H9 (cell line): Measurements from ENCODE around the gene ECE2. TPM values are rescaled to one million over a fixed set of nuclear protein-coding genes. Genes with fewer than 3 reads are reported as not detected.

Experiments
- DNase-seq: peaks from one replicate; pipeline ENCODE4 v3.0.0-alpha.2; 2017
- H2AFZ ChIP-seq: one replicate; pipeline ENCODE4 v1.6.1; 2013; ENCODE audit warnings: mild to moderate bottlenecking, low read length, control low read depth, moderate library complexity
- H2AK5ac ChIP-seq: 2 replicates; pipeline ENCODE4 v1.6.1; 2013; ENCODE audit warnings: low read length, control low read depth, mixed read lengths; ENCODE audit not compliant: insufficient read length
- H2BK120ac ChIP-seq: one replicate; pipeline ENCODE4 v1.6.1; 2013; ENCODE audit warnings: low read depth, mild to moderate bottlenecking, low read length, control low read depth, inconsistent platforms; ENCODE audit not compliant: poor library complexity, severe bottlenecking
- H2BK12ac ChIP-seq: 2 replicates; pipeline ENCODE4 v1.6.1; 2013; ENCODE audit warnings: low read length, control low read depth, mixed read lengths, low read depth; ENCODE audit not compliant: insufficient read length
- H2BK15ac ChIP-seq: 2 replicates; pipeline ENCODE4 v1.6.1; 2013; ENCODE audit warnings: low read depth, low read length, control low read depth
- H2BK20ac ChIP-seq: one replicate; pipeline ENCODE4 v1.6.1; 2013; ENCODE audit warnings: low read depth, mild to moderate bottlenecking, low read length, control low read depth, inconsistent platforms; ENCODE audit not compliant: poor library complexity, severe bottlenecking
- H2BK5ac ChIP-seq: 2 replicates; pipeline ENCODE4 v1.6.1; 2013; ENCODE audit warnings: low read length, control low read depth, mixed read lengths; ENCODE audit not compliant: insufficient read length
- H3K14ac ChIP-seq: 2 replicates; pipeline ENCODE4 v1.6.1; 2013; ENCODE audit warnings: low read length, control low read depth; ENCODE audit not compliant: insufficient read depth
- H3K18ac ChIP-seq: 2 replicates; pipeline ENCODE4 v1.6.1; 2013; ENCODE audit warnings: low read depth, mild to moderate bottlenecking, mixed read lengths, low read length, control low read depth; ENCODE audit not compliant: insufficient read length
- H3K23ac ChIP-seq: 2 replicates; pipeline ENCODE4 v1.6.1; 2013; ENCODE audit warnings: low read length, control low read depth, mixed read lengths, low read depth; ENCODE audit not compliant: insufficient read length
- H3K23me2 ChIP-seq: 2 replicates; pipeline ENCODE4 v1.6.1; 2013; ENCODE audit warnings: low read depth, mild to moderate bottlenecking, mixed read lengths, low read length, control low read depth; ENCODE audit not compliant: insufficient read length, poor library complexity, severe bottlenecking
- H3K27ac ChIP-seq: 2 replicates; pipeline ENCODE4 v1.5.1; 2013; ENCODE audit warnings: low read length, control low read depth, mixed read lengths, low read depth; ENCODE audit not compliant: insufficient read length
- H3K27me3 ChIP-seq: 2 replicates; pipeline ENCODE4 v1.6.1; 2013; ENCODE audit warnings: low read length, control low read depth, inconsistent platforms; ENCODE audit not compliant: insufficient read depth
- H3K4ac ChIP-seq: 2 replicates; pipeline ENCODE4 v1.6.1; 2013; ENCODE audit warnings: low read depth, mild to moderate bottlenecking, control low read depth, inconsistent platforms, low read length, moderate library complexity
- H3K4me1 ChIP-seq: 2 replicates; pipeline ENCODE4 v1.6.1; 2013; ENCODE audit warnings: low read length, control low read depth, inconsistent platforms; ENCODE audit not compliant: insufficient read depth
- H3K4me2 ChIP-seq: 2 replicates; pipeline ENCODE4 v1.6.1; 2013; ENCODE audit warnings: low read length, control low read depth, mixed read lengths; ENCODE audit not compliant: insufficient read length, insufficient read depth
- H3K56ac ChIP-seq: 2 replicates; pipeline ENCODE4 v1.6.1; 2013; ENCODE audit warnings: low read depth, mild to moderate bottlenecking, mixed read lengths, low read length, control low read depth; ENCODE audit not compliant: insufficient read length
- H3K79me1 ChIP-seq: 2 replicates; pipeline ENCODE4 v1.6.1; 2013; ENCODE audit warnings: low read depth, mild to moderate bottlenecking, moderate library complexity, low read length, control low read depth, inconsistent platforms; ENCODE audit not compliant: insufficient read depth, poor library complexity, severe bottlenecking
- H3K79me2 ChIP-seq: 2 replicates; pipeline ENCODE4 v1.6.1; 2013; ENCODE audit warnings: low read length, control low read depth, inconsistent platforms; ENCODE audit not compliant: insufficient read depth
- H3K9ac ChIP-seq: 2 replicates; pipeline ENCODE4 v1.6.1; 2013; ENCODE audit warnings: low read length, control low read depth, mixed read lengths; ENCODE audit not compliant: insufficient read length; ENCODE audit errors: extremely low read depth
- H3K9me3 ChIP-seq: one replicate; pipeline ENCODE4 v1.6.1; 2013; ENCODE audit warnings: low read depth, low read length, inconsistent platforms; ENCODE audit not compliant: control insufficient read depth
- H3T11ph ChIP-seq: one replicate; pipeline ENCODE4 v1.6.1; 2013; ENCODE audit warnings: mild to moderate bottlenecking, low read length, control low read depth, inconsistent platforms
- H4K20me1 ChIP-seq: one replicate; pipeline ENCODE4 v1.6.1; 2013; ENCODE audit not compliant: control insufficient read depth, insufficient read length, insufficient read depth
- H4K5ac ChIP-seq: 2 replicates; pipeline ENCODE4 v1.6.1; 2013; ENCODE audit warnings: low read depth, mild to moderate bottlenecking, mixed read lengths, low read length, control low read depth; ENCODE audit not compliant: insufficient read length
- H4K8ac ChIP-seq: replicated peaks from 2 replicates; pipeline ENCODE4 v1.6.1; 2013; ENCODE audit warnings: low read length, control low read depth, mixed read lengths, low read depth; ENCODE audit not compliant: insufficient read length
- H4K91ac ChIP-seq: 2 replicates; pipeline ENCODE4 v1.6.1; 2013; ENCODE audit warnings: low read depth, mild to moderate bottlenecking, moderate library complexity, mixed read lengths, low read length, control low read depth; ENCODE audit not compliant: insufficient read length
- H3K27ac Mint-ChIP-seq, 3 experiments: 2 replicates in 2 of 3; 3 replicates in 1 of 3; pipeline ENCODE4 v1.8.0; 2020 to 2021; ENCODE audit warnings: mixed read lengths in 3 of 3, mild to moderate bottlenecking in 1 of 3, moderate library complexity in 1 of 3
- H3K27me3 Mint-ChIP-seq: 2 replicates; pipeline ENCODE4 v1.8.0; 2021; ENCODE audit warnings: low read depth, mild to moderate bottlenecking, moderate library complexity, mixed read lengths
- H3K36me3 Mint-ChIP-seq, 3 experiments: 2 replicates in 2 of 3; 3 replicates in 1 of 3; pipeline ENCODE4 v1.8.0; 2020 to 2021; ENCODE audit warnings: low read depth in 3 of 3, mixed read lengths in 3 of 3; ENCODE audit not compliant: insufficient read depth in 1 of 3
- H3K4me1 Mint-ChIP-seq, 2 experiments: 2 replicates each; pipeline ENCODE4 v1.8.0; 2020; ENCODE audit warnings: mixed read lengths in 2 of 2
- H3K4me3 Mint-ChIP-seq, 2 experiments: 2 replicates in 1 of 2; 3 replicates in 1 of 2; pipeline ENCODE4 v1.8.0; 2020 to 2021; ENCODE audit warnings: mild to moderate bottlenecking in 2 of 2, mixed read lengths in 2 of 2, moderate library complexity in 1 of 2
- H3K9me3 Mint-ChIP-seq, 2 experiments: 2 replicates in 1 of 2; 3 replicates in 1 of 2; pipeline ENCODE4 v1.8.0; 2020; ENCODE audit warnings: mild to moderate bottlenecking in 2 of 2, mixed read lengths in 2 of 2, moderate library complexity in 1 of 2
- WGBS: extraction: QIAGEN DNeasy Blood & Tissue Kit; methylation state at CpG from one replicate; pipeline ENCODE4 v1.1.7; 2013; ENCODE audit warnings: missing lambda C conversion rate, low lambda C conversion rate, mixed read lengths; ENCODE audit not compliant: insufficient read length; ENCODE audit errors: extremely low coverage; 5-methylcytosine and 5-hydroxymethylcytosine counted together
- total RNA-seq: library from RNA; stranded (reverse); gene quantifications from 2 replicates; pipeline ENCODE4 v1.2.1, GENCODE V29; 2021
- TF ChIP-seq, protein P1 (sequence below): fragments of 200-600 bp; sonication (generic); conservative IDR thresholded peaks from 3 replicates; pipeline ENCODE4 v1.8.0; 2021; ENCODE audit warnings: antibody characterized with exemption, mild to moderate bottlenecking

Gene ECE2
- total RNA-seq, 1 experiment from 2014 or later = not detected

DNA sequence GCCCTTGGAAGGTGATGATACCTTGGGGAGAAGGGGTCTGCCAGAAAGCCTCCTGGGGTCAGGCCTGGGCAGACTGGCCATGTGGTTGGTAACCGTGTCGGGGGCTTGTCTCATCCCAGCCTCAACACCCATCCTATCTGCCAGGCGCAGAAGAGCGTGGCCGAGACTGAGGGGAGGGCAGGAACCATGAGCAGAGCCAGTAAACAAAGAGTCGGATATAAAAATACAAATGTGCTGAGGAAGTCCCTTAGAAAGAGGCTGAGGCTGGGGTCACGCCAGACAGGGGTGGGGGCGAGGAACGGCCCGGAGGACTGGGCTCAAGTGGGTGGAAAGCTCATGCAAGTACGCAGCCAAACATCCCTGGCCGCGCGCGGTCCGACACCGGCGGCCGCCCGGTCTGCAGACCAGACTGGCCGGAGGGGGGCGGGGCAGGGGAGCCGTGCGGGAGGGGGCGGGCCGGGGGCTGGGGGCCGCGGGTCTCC is 16.4 kb upstream of the ECE2 start:
- no peak overlapping the region for H3K23ac ChIP-seq
- H3K79me1 ChIP-seq = no peaks in the 10 kb centered on the region
- no peak overlapping the region for H3K4ac ChIP-seq
- H3K18ac ChIP-seq = no peak overlapping the region
- no peak overlapping the region for H2BK120ac ChIP-seq
- no peak overlapping the region for H4K5ac ChIP-seq
- H3K9ac ChIP-seq = no peak overlapping the region
- H4K91ac ChIP-seq = no peak overlapping the region
- TF ChIP-seq, protein P1, sequence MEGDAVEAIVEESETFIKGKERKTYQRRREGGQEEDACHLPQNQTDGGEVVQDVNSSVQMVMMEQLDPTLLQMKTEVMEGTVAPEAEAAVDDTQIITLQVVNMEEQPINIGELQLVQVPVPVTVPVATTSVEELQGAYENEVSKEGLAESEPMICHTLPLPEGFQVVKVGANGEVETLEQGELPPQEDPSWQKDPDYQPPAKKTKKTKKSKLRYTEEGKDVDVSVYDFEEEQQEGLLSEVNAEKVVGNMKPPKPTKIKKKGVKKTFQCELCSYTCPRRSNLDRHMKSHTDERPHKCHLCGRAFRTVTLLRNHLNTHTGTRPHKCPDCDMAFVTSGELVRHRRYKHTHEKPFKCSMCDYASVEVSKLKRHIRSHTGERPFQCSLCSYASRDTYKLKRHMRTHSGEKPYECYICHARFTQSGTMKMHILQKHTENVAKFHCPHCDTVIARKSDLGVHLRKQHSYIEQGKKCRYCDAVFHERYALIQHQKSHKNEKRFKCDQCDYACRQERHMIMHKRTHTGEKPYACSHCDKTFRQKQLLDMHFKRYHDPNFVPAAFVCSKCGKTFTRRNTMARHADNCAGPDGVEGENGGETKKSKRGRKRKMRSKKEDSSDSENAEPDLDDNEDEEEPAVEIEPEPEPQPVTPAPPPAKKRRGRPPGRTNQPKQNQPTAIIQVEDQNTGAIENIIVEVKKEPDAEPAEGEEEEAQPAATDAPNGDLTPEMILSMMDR = no peak
- peak overlapping the region; percentile 21 for H3K4me2 ChIP-seq
- H2BK5ac ChIP-seq = no peak overlapping the region
- no peak overlapping the region for H4K8ac ChIP-seq
- no peak overlapping the region for H3K27ac ChIP-seq
- H3K23me2 ChIP-seq = peaks cover 21% of the 10 kb centered on the region
- peaks cover 14% of the 10 kb centered on the region; the same call in 1 of the 2 replicates for H3K27me3 ChIP-seq
- H2BK12ac ChIP-seq = no peak overlapping the region
- peaks cover 65% of the 10 kb centered on the region for H3K27me3 Mint-ChIP-seq
- H2AK5ac ChIP-seq = no peak overlapping the region
- H2AFZ ChIP-seq = no peak overlapping the region
- no peaks in the 10 kb centered on the region for H3K9me3 ChIP-seq
- no peaks in the 10 kb centered on the region for H4K20me1 ChIP-seq
- H3K36me3 Mint-ChIP-seq = peaks cover 0 to 8% (median 2%) of the 10 kb centered on the region in 3 experiments; a peak in 3 of 7 replicates
- WGBS = no CpG with 5 or more reads among the region's 28 CpGs
- no peak overlapping the region for H3K56ac ChIP-seq
- H3T11ph ChIP-seq = no peak overlapping the region
- H3K4me3 Mint-ChIP-seq = peak overlapping the region; percentile 62 to 68
- no peaks in the 10 kb centered on the region for H3K4me1 ChIP-seq
- H2BK20ac ChIP-seq = no peak overlapping the region
- H3K4me1 Mint-ChIP-seq = peaks cover 19 to 21% of the 10 kb centered on the region in 2 experiments
- no peak for DNase-seq
- no peak overlapping the region for H2BK15ac ChIP-seq
- H3K27ac Mint-ChIP-seq = no peak overlapping the region
- H3K14ac ChIP-seq = no peak overlapping the region
- H3K79me2 ChIP-seq = no peaks in the 10 kb centered on the region
- H3K9me3 Mint-ChIP-seq = no peaks in the 10 kb centered on the region
